Stimulated activated CD4-positive, alpha-beta T cell treated with anti-CD3 and anti-CD28 coated beads, TNF-alpha, amount 100 ng/mL, for 4 hours (primary cell): Measurements from ENCODE around the gene IQCC.
"Not testable (repeated sequence)": the region's sequence is repeated elsewhere in the genome, so short reads cannot be mapped to it uniquely, and the experiment has no call there.

ENCODE experiments used
- DNase-seq, 3 experiments: peaks; one replicate each; pipeline ENCODE4 v3.0.0-alpha.2; 2020; ENCODE audit warnings: low read depth in 3 of 3

The IQCC gene

GRCh38 chr1:32205401-32206370 is at the start of gene IQCC:
Gene IQCC, plus strand, starts transcription at chr1:32205671. Its CDS starts 11 bp downstream, at chr1:32205682.
- DNase-seq, result peak; percentile 70 to 76 (median 71)

- no peak for DNase-seq
Observed at GRCh38 chr1:32159189-32159588, 46.3 kb upstream of the IQCC start.

GRCh38 chr1:32163405-32163804 is 42.1 kb upstream of the IQCC start:
- no peak for DNase-seq

- DNase-seq, result not testable (repeated sequence)
Observed at GRCh38 chr1:32165633-32166032, 39.8 kb upstream of the IQCC start.

GRCh38 chr1:32170991-32171390 is 34.5 kb upstream of the IQCC start:
- no peak for DNase-seq

- no peak for DNase-seq
Observed at GRCh38 chr1:32172621-32173245, 32.7 kb upstream of the IQCC start.

GRCh38 chr1:32178380-32179192 is 26.9 kb upstream of the IQCC start:
- DNase-seq, result no peak

GRCh38 chr1:32179193-32179442 is 26.4 kb upstream of the IQCC start:
- DNase-seq, result no peak

GRCh38 chr1:32179443-32180185 is 25.9 kb upstream of the IQCC start, which contains the start of gene TXLNA:
Gene TXLNA, plus strand, starts transcription at chr1:32179675. Its CDS starts 671 bp downstream, at chr1:32180346.
- peak; percentile 82 to 87 (median 84) for DNase-seq

- DNase-seq, result no peak
Observed at GRCh38 chr1:32180186-32181060, 25.0 kb upstream of the IQCC start.

GRCh38 chr1:32181065-32181464 is 24.4 kb upstream of the IQCC start:
- no peak for DNase-seq

GRCh38 chr1:32181563-32181962 is 23.9 kb upstream of the IQCC start:
- no peak for DNase-seq

- DNase-seq, result no peak
Observed at GRCh38 chr1:32182060-32182459, 23.4 kb upstream of the IQCC start.

GRCh38 chr1:32184650-32185049 is 20.8 kb upstream of the IQCC start:
- DNase-seq, result no peak

- no peak for DNase-seq
Observed at GRCh38 chr1:32186077-32186476, 19.4 kb upstream of the IQCC start.

GRCh38 chr1:32186491-32186890 is 19.0 kb upstream of the IQCC start:
- no peak for DNase-seq

GRCh38 chr1:32187850-32188249 is 17.6 kb upstream of the IQCC start:
- no peak for DNase-seq

GRCh38 chr1:32192220-32192948 is 13.1 kb upstream of the IQCC start:
- DNase-seq, result no peak

GRCh38 chr1:32194984-32195383 is 10.5 kb upstream of the IQCC start:
- DNase-seq, result no peak

- no peak for DNase-seq
Observed at GRCh38 chr1:32195531-32195930, 9.9 kb upstream of the IQCC start.
